Measurements from ENCODE around the gene ARHGAP22.

ARHGAP22 gene

DNA sequence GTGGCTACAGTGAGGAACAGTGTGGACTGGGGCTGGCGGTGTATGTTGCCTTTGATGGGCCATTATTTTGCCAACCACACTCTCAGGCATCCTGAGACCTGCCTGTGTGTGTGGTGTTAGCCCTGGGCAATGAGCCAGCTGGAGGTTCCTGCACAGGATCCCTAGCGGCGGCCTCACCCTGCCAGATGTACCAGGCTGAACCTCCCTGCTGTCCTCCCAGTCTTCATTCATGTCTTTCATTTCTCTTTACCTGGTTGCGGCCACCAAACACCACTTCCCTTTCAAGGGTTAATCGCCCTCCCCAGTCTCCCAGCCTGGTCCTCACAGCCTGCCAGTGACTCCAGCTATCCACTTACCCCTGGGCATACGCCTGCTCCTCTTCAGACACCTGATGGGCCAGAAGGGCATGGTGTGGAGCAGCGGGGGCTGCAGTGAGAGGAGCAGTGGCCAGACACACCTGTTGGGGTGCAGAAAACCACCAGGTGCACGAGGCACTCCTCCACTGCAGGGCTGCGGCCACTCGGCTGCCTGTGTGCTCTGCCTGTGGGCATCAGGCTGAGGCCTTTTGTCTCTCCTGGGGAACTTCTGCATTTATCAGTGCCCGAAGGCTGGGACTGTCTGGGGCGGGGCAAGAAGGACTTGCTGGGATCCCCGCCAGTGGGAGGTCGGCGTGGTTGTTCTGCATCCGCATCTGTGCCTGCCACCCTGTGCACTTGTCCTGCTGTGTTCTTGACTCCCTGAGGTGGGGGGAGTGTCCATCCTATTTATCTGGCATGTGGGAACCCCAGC, 111.6 kb downstream of the ARHGAP22 start:
- no peak overlapping the region for H3K27ac ChIP-seq
- TF ChIP-seq, protein P1, sequence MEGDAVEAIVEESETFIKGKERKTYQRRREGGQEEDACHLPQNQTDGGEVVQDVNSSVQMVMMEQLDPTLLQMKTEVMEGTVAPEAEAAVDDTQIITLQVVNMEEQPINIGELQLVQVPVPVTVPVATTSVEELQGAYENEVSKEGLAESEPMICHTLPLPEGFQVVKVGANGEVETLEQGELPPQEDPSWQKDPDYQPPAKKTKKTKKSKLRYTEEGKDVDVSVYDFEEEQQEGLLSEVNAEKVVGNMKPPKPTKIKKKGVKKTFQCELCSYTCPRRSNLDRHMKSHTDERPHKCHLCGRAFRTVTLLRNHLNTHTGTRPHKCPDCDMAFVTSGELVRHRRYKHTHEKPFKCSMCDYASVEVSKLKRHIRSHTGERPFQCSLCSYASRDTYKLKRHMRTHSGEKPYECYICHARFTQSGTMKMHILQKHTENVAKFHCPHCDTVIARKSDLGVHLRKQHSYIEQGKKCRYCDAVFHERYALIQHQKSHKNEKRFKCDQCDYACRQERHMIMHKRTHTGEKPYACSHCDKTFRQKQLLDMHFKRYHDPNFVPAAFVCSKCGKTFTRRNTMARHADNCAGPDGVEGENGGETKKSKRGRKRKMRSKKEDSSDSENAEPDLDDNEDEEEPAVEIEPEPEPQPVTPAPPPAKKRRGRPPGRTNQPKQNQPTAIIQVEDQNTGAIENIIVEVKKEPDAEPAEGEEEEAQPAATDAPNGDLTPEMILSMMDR (IDR thresholded peaks at IDR 0.05): no peak
- TF ChIP-seq ZFX (IDR thresholded peaks at IDR 0.05; ENCODE audit: borderline replicate concordance): no peak

DNA sequence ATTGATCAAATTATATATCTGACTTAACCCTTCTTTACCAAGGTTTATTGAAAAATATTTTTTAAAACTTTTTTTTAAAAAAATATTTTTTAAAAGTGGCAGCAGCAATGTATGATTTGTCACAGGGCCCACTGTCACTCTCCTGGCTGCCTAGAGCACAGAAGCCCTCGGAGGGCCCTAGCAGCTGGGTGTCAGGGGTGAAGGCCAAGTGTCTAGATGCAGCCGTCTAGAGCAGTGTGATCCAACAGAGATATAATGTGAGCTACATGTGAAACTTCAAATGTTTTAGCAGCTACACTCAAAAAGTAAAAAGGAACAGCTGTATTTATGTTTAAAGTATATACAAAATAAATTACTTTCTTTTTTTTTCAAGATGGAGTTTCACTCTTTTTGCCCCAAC, 112.7 kb downstream of the ARHGAP22 start:
- TF ChIP-seq, protein P1 (IDR thresholded peaks at IDR 0.05): no peak
- no peak for TF ChIP-seq ZFX (IDR thresholded peaks at IDR 0.05; ENCODE audit: borderline replicate concordance)
- H3K27ac ChIP-seq: no peak overlapping the region

DNA sequence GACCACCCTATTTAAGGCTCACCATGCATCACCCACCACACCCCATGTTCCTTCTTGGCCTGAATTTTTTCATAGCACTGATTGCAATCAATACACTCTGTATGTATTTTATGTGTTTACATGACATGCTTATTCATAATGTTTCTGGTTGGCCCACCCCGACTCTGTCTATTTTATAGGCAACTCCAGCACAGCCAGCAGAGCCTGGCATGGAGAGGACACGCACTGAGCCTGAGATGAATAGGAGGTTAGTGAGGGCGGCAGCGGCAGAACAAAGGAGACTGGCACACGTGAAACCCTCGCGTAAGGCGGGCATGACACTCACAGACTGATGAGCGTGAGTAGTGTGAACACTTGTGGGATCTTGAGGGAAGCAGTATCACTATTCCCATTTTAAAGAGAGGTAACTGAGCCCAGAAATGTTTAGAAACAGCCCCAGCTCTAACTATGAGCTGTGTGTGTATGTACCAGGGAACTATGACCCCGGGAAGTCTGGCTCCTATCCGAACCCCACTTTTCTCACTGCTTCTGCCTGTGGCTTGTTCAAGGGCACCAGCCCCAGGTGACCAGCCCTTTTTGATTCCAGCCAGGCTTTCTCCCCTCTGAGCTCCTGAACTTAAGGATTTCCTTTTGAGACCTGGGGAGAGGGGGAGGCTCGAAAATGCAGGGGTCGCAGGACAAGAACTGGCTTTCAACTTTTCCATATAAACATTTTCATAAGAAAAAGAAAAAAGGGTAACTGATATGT, 113.3 kb downstream of the ARHGAP22 start:
- TF ChIP-seq, protein P1 (IDR thresholded peaks at IDR 0.05): no peak
- TF ChIP-seq ZFX (IDR thresholded peaks at IDR 0.05; ENCODE audit: borderline replicate concordance): no peak
- no peak overlapping the region for H3K27ac ChIP-seq

DNA sequence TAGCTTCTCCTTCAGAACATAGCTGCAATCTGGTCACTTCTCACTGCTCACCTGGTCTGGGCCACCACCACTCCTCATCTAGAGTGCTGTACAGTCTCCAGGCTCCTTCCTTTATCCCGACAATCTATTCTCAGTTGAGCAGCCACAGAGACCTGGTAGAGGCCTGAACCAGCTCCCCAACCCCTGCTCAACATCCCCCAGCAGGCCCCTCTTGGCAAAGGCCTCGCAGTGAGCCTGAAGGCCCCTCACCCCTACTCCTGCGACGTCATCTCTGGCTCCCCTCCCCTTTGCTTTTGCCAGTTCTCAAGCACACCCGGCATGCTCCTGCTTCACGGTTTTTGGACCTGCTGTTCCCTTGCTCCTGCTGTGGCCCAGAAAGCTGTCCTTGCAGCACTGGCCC, 113.9 kb downstream of the ARHGAP22 start:
- TF ChIP-seq ZFX (IDR thresholded peaks at IDR 0.05; ENCODE audit: borderline replicate concordance): no peak
- TF ChIP-seq, protein P1 (IDR thresholded peaks at IDR 0.05): no peak
- no peak overlapping the region for H3K27ac ChIP-seq

DNA sequence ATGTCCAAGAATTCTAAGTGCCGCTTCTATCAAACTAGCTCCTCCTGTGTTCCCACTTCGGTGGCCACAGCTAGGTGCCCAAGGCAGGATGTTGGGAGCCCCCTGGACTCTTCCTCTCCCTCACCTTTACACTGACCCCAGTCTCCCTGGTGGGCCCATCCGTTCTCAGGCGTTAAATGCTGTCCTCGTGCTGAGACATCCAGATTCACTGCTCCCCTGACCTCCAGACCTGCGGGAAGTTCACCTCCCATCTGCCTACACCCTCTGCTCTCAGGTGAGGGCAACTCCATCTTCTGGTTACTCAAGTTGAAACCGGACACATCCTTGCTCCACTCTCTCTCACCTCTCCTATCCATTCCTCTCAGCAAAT, 114.3 kb downstream of the ARHGAP22 start:
- TF ChIP-seq, protein P1 (IDR thresholded peaks at IDR 0.05): no peak
- TF ChIP-seq ZFX (IDR thresholded peaks at IDR 0.05; ENCODE audit: borderline replicate concordance): no peak
- no peak overlapping the region for H3K27ac ChIP-seq

DNA sequence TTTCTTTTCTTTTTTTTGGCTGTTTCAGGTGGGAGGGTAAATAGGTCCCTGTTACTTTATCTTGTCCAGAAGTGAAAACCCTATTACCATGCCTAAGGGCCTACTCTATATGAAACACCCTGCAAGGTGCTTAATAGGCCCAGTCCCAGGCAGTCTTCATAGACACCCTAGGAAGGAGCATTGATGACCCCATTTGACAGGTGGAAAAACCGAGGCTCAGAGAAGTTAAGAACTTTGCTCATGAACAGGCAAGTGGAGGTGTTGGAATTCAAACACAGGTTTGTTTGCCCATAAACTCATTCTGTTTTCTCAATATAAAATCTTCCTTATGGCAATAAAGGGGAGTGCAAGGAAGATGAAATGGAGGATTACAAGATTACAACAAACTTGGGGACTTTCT, 115.8 kb downstream of the ARHGAP22 start:
- no peak overlapping the region for H3K27ac ChIP-seq
- TF ChIP-seq, protein P1 (IDR thresholded peaks at IDR 0.05): no peak
- no peak for TF ChIP-seq ZFX (IDR thresholded peaks at IDR 0.05; ENCODE audit: borderline replicate concordance)

DNA sequence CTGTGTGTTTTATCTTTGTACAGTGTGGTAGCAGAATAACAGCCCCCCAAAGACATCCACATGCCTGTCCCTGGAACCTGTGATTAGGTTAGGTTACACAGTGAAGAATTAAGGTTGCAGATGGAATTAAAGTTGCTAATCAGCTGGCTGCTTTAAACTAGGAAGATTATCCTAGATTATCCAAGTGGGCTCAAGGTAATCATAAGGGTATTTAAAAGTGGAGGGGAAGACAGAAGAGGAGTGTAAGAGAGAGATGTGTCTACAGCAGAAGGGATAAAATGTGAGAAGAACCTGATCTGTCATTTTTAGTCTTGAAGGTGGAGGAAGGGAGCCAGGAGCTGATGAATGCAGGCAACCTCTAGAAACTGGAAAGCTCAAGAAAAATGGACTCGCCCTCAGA, 117.6 kb downstream of the ARHGAP22 start:
- TF ChIP-seq, protein P1 (IDR thresholded peaks at IDR 0.05): no peak
- no peak for TF ChIP-seq ZFX (IDR thresholded peaks at IDR 0.05; ENCODE audit: borderline replicate concordance)
- H3K27ac ChIP-seq: no peak overlapping the region
